OCI-LY1 (cell line): ENCODE measurements around the gene C1S.
A peak's percentile ranks its signal among the peaks of the same experiment; 100 is the strongest.

Source experiments
- H2AFZ ChIP-seq: fragments of 200-600 bp; sonication (generic), shearing (Covaris generic); 2 replicates; pipeline ENCODE4 v1.6.0; 2014; ENCODE audit warnings: antibody characterized with exemption, mild to moderate bottlenecking, low read length
- H3F3A ChIP-seq: fragments of 200-600 bp; sonication (generic), shearing (Covaris generic); 2 replicates; pipeline ENCODE4 v1.6.0; 2014; ENCODE audit warnings: mild to moderate bottlenecking, antibody characterized with exemption, low read length, moderate library complexity; ENCODE audit not compliant: insufficient read depth
- H3K27ac ChIP-seq: fragments of 200-600 bp; sonication (generic); 2 replicates; pipeline ENCODE4 v1.5.1; 2014; ENCODE audit warnings: low read length, mixed run types, mild to moderate bottlenecking, low read depth; ENCODE audit not compliant: poor library complexity, severe bottlenecking
- H3K27me3 ChIP-seq: fragments of 200-600 bp; sonication (generic); 2 replicates; pipeline ENCODE4 v1.6.0; 2014; ENCODE audit warnings: antibody characterized with exemption, mild to moderate bottlenecking, low read length, moderate library complexity; ENCODE audit not compliant: insufficient read depth
- H3K36me3 ChIP-seq: fragments of 200-600 bp; sonication (generic); 2 replicates; pipeline ENCODE4 v1.6.1; 2014; ENCODE audit warnings: mild to moderate bottlenecking, antibody characterized with exemption, low read length, moderate library complexity, mixed read lengths; ENCODE audit not compliant: insufficient read depth
- H3K4me1 ChIP-seq: fragments of 200-600 bp; sonication (generic); 2 replicates; pipeline ENCODE4 v1.5.1; 2014; ENCODE audit warnings: mild to moderate bottlenecking, low read length, moderate library complexity; ENCODE audit not compliant: insufficient read depth, severe bottlenecking
- H3K4me2 ChIP-seq: fragments of 200-600 bp; sonication (generic), shearing (Covaris generic); 2 replicates; pipeline ENCODE4 v1.6.1; 2014; ENCODE audit warnings: low read length
- H3K4me3 ChIP-seq: fragments of 200-600 bp; sonication (generic); 2 replicates; pipeline ENCODE4 v1.5.1; 2014; ENCODE audit warnings: low read length, low read depth, mild to moderate bottlenecking, mixed read lengths; ENCODE audit not compliant: poor library complexity, severe bottlenecking
- H3K79me2 ChIP-seq: fragments of 200-600 bp; shearing (Covaris generic); 2 replicates; pipeline ENCODE4 v1.6.1; 2016; ENCODE audit warnings: mixed run types, low read length, mixed read lengths; ENCODE audit not compliant: insufficient read depth
- H3K9ac ChIP-seq: fragments of 200-600 bp; sonication (generic), shearing (Covaris generic); 2 replicates; pipeline ENCODE4 v1.6.1; 2014; ENCODE audit warnings: mild to moderate bottlenecking, low read length, mixed read lengths
- H3K9me2 ChIP-seq: fragments of 200-600 bp; sonication (generic), shearing (Covaris generic); 2 replicates; pipeline ENCODE4 v1.6.1; 2014; ENCODE audit warnings: low read depth, mild to moderate bottlenecking, low read length, mixed read lengths
- H3K9me3 ChIP-seq: fragments of 200-600 bp; shearing (Covaris generic); 2 replicates; pipeline ENCODE4 v1.6.1; 2014; ENCODE audit warnings: low read length, mixed read lengths
- H4K20me1 ChIP-seq: fragments of 200-600 bp; sonication (generic), shearing (Covaris generic); 2 replicates; pipeline ENCODE4 v1.6.0; 2016; ENCODE audit warnings: mild to moderate bottlenecking, low read length; ENCODE audit not compliant: insufficient read depth
- EZH2 ChIP-seq: fragments of 200-600 bp; sonication (generic), shearing (Covaris generic); IDR thresholded peaks from 2 replicates; pipeline ENCODE4 v1.8.0; 2017; ENCODE audit warnings: borderline replicate concordance, mixed run types, mild to moderate bottlenecking, antibody characterized with exemption, low read length, moderate library complexity, mixed read lengths
- TF ChIP-seq, protein P1 (sequence below): fragments of 200-600 bp; sonication (generic), shearing (Covaris generic); IDR thresholded peaks from 2 replicates; pipeline ENCODE4 v1.5.1; 2017; ENCODE audit warnings: mild to moderate bottlenecking, antibody characterized with exemption, low read length, moderate library complexity, mixed read lengths

The C1S gene

DNA sequence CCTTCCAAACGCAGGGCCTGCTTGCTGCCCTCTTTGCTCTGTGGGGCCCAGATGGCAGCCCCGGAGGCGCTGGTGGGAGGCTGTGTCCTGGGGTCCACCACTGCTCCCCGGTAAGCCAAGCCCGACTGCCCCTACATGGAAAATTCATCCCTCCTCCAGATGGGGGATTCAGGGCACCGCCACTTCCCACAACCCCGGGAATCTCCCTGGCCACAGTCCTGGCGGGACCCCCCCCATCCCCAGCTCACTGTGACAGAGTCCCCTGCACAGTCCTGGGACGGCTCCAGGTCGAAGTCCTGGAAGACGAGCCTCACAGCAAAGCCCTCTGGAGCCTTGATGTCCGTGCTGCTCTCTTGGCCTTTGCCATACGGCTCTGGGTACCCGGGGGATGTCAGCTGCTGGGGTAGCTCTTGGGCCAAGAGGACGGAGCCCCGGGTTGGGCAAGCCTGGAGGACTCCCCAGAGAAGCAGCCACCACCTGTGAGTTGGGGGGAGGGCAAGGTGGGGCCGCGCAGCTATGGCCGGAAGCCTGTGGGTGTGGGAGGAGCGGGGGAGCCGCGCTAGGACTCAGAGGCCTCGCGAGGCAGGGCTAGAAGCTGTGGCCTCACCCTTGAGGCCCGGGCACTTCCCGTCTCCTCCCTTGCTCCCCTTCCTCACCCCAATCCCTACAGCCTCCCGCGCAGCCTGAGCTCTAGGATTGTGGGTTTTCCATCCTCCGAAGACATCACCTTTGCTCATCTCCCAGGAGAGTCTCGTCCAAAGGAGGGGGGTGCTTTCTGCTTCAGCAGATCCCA lies 47.7 kb downstream of the C1S start:
- Histone ChIP-seq H3K4me2 (peak overlapping the region; percentile 68), H3K9me3 (peaks cover 8% of the 10 kb centered on the region; the same call in 1 of the 2 replicates), H2AFZ (no peak overlapping the region), H3F3A (no peaks in the 10 kb centered on the region), H3K9me2 (no peaks in the 10 kb centered on the region), H4K20me1 (no peaks in the 10 kb centered on the region), H3K4me1 (peaks cover 7% of the 10 kb centered on the region), H3K9ac (peak overlapping the region; percentile 46; the same call in 1 of the 2 replicates), H3K27me3 (no peaks in the 10 kb centered on the region; the same call in 1 of the 2 replicates), H3K79me2 (no peaks in the 10 kb centered on the region), H3K36me3 (no peaks in the 10 kb centered on the region; the same call in 1 of the 2 replicates), H3K4me3 (peak overlapping the region; percentile 48), H3K27ac (no peak overlapping the region)
- TF ChIP-seq, protein P1, sequence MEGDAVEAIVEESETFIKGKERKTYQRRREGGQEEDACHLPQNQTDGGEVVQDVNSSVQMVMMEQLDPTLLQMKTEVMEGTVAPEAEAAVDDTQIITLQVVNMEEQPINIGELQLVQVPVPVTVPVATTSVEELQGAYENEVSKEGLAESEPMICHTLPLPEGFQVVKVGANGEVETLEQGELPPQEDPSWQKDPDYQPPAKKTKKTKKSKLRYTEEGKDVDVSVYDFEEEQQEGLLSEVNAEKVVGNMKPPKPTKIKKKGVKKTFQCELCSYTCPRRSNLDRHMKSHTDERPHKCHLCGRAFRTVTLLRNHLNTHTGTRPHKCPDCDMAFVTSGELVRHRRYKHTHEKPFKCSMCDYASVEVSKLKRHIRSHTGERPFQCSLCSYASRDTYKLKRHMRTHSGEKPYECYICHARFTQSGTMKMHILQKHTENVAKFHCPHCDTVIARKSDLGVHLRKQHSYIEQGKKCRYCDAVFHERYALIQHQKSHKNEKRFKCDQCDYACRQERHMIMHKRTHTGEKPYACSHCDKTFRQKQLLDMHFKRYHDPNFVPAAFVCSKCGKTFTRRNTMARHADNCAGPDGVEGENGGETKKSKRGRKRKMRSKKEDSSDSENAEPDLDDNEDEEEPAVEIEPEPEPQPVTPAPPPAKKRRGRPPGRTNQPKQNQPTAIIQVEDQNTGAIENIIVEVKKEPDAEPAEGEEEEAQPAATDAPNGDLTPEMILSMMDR, result no peak
- TF ChIP-seq EZH2, result no peak

DNA sequence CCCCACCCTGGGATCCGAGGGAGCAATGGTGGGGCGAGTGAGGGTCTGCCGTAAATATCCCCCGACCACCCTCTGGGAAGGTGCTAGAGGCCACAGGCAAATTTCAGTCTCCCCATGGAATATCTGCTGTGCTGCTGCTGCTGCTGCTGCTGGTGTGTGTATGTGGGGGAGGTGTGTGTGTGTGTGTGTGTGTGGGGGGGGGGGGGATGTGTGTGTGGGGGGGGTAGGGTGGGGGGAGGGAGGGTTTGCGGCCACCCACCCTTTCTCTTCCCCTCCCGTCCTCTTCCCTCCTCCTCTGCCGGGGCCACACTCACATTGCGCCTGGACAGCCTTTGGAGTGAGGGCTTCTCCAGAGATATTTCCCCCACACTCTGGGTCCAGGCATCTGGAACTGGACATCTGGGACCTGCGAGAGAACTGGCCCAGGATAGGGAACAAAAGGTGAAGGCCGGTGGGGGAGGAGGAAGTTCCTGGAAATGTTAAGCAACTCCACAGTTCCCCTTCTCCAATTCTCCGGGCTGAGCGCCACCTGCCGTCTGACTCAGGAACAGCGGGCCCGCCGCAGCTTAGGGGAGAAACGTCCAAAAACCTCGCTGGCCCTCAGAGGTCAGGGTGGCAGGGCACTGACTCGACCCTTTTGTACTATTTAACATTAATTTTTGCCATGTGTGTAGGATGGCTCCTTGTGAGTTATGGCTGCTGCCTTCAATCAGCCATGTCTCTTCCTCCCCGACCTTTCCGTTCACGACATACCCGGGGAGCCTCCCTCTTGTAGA lies 48.5 kb downstream of the C1S start, which contains the start of gene C1RL:
Gene C1RL (minus strand): TSS at position 419 of the 776 bp plus-strand sequence. CDS start 34 bp downstream, at position 385.
- H3K9ac ChIP-seq, result peak within 1 kb of the TSS; percentile 46; the same call in 1 of the 2 replicates
- peaks cover 8% of the 10 kb centered on the region; the same call in 1 of the 2 replicates for H3K9me3 ChIP-seq
- no peaks in the 10 kb centered on the region for H4K20me1 ChIP-seq
- H3K4me3 ChIP-seq, result peak within 1 kb of the TSS; percentile 48
- peak within 1 kb of the TSS; percentile 68 for H3K4me2 ChIP-seq
- no peaks in the 10 kb centered on the region; the same call in 1 of the 2 replicates for H3K27me3 ChIP-seq
- no peaks in the 10 kb centered on the region; the same call in 1 of the 2 replicates for H3K36me3 ChIP-seq
- H3K79me2 ChIP-seq, result no peaks in the 10 kb centered on the region
- TF ChIP-seq, protein P1, result peak; percentile 94
- TF ChIP-seq EZH2, result no peak
- H3K27ac ChIP-seq, result no peak within 1 kb of the TSS
- H3K4me1 ChIP-seq, result peaks cover 7% of the 10 kb centered on the region
- H3F3A ChIP-seq, result no peaks in the 10 kb centered on the region
- no peaks in the 10 kb centered on the region for H3K9me2 ChIP-seq
- H2AFZ ChIP-seq, result no peak within 1 kb of the TSS

DNA sequence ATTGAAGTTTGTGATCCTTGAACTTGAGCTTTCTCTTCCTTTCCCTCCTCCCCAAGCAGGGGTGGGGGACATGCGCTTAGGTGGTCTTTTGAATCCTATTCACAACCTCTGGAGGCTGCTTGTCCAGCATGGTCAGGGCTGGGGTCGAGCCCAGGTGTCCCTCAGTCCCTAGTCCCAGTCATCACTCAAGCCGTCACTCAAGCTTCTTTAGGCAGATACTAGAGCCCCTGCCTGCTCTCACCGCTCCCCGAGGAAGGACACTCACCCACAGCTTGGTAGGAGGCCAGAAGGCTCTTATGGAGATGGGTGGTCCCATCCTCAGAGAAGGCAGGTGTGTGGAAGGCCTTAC lies 49.0 kb downstream of the C1S start:
- H2AFZ ChIP-seq, result no peak overlapping the region
- no peaks in the 10 kb centered on the region for H3K79me2 ChIP-seq
- H4K20me1 ChIP-seq, result no peaks in the 10 kb centered on the region
- no peak overlapping the region for H3K4me2 ChIP-seq
- no peak overlapping the region for H3K9ac ChIP-seq
- no peaks in the 10 kb centered on the region for H3K9me2 ChIP-seq
- peaks cover 7% of the 10 kb centered on the region for H3K4me1 ChIP-seq
- H3K36me3 ChIP-seq, result no peaks in the 10 kb centered on the region; the same call in 1 of the 2 replicates
- no peaks in the 10 kb centered on the region for H3F3A ChIP-seq
- no peak for TF ChIP-seq EZH2
- H3K9me3 ChIP-seq, result peaks cover 8% of the 10 kb centered on the region; the same call in 1 of the 2 replicates
- no peak overlapping the region for H3K27ac ChIP-seq
- no peak overlapping the region for H3K4me3 ChIP-seq
- no peaks in the 10 kb centered on the region; the same call in 1 of the 2 replicates for H3K27me3 ChIP-seq
